IMR-90 (cell line): Measurements from ENCODE around the gene IGLL1. TPM values are rescaled to one million over a fixed set of nuclear protein-coding genes. Genes with fewer than 3 reads are reported as not detected.

Source experiments
- ATAC-seq: fragments of 200-7000 bp; cut with Tn5 transposase; 2 replicates; pipeline ENCODE4 v1.9.1; 2020; ENCODE audit warnings: low read depth, mild to moderate bottlenecking, moderate library complexity
- BruUV-seq: library from RNA; stranded (reverse); fragments of 400-500 nt; replicated peaks from 2 replicates; lab custom pipeline; 2021; lab: Mats Ljungman, UMichigan
- CTCF ChIA-PET: fragments of 300-600 bp; formaldehyde crosslinking; extraction: SDS; loops from one replicate; lab custom pipeline; 2021; ENCODE audit warnings: antibody characterized with exemption; lab: Yijun Ruan, JAX
- POLR2A ChIA-PET: fragments of 300-600 bp; sonication (Branson Sonifier 250); formaldehyde crosslinking; loops from one replicate; lab custom pipeline; 2022; ENCODE audit warnings: antibody characterized with exemption; ENCODE audit not compliant: unreplicated experiment; lab: Charles Lee
- DNase-seq: peaks from one replicate; pipeline ENCODE4 v3.0.0; 2013
- H2AFZ ChIP-seq: replicated peaks from 2 replicates; pipeline ENCODE3; 2013; ENCODE audit warnings: low read length, mild to moderate bottlenecking; ENCODE audit not compliant: poor library complexity
- H2AK5ac ChIP-seq: 2 replicates; pipeline ENCODE4 v1.6.1; 2013; ENCODE audit warnings: low read depth, low read length, inconsistent platforms
- H2AK9ac ChIP-seq: replicated peaks from 2 replicates; pipeline ENCODE3; 2013; ENCODE audit warnings: mild to moderate bottlenecking, low read depth, low read length, moderate library complexity; ENCODE audit not compliant: poor library complexity
- H2BK120ac ChIP-seq: 2 replicates; pipeline ENCODE4 v1.6.1; 2013; ENCODE audit warnings: low read depth, low read length, inconsistent platforms
- H2BK15ac ChIP-seq: 3 replicates; pipeline ENCODE4 v1.6.1; 2013; ENCODE audit warnings: low read depth, low read length, inconsistent platforms
- H2BK20ac ChIP-seq: 2 replicates; pipeline ENCODE4 v1.6.1; 2013; ENCODE audit warnings: low read depth, mild to moderate bottlenecking, inconsistent platforms, low read length, moderate library complexity
- H2BK5ac ChIP-seq: 2 replicates; pipeline ENCODE4 v1.6.1; 2013; ENCODE audit warnings: mild to moderate bottlenecking, low read depth, low read length, inconsistent platforms; ENCODE audit not compliant: poor library complexity, severe bottlenecking
- H3K14ac ChIP-seq: replicated peaks from 2 replicates; pipeline ENCODE4 v1.6.1; 2013; ENCODE audit warnings: low read depth, low read length, inconsistent platforms
- H3K18ac ChIP-seq: 2 replicates; pipeline ENCODE4 v1.6.1; 2013; ENCODE audit warnings: low read depth, low read length, control low read depth
- H3K23ac ChIP-seq: 2 replicates; pipeline ENCODE4 v1.6.1; 2013; ENCODE audit warnings: low read depth, low read length, inconsistent platforms
- H3K27ac ChIP-seq: 2 replicates; pipeline ENCODE4 v1.5.1; 2013; ENCODE audit warnings: mild to moderate bottlenecking, control low read depth, low read length; ENCODE audit not compliant: insufficient read depth
- H3K27me3 ChIP-seq: 2 replicates; pipeline ENCODE4 v1.6.1; 2013; ENCODE audit warnings: low read length; ENCODE audit not compliant: control insufficient read depth, insufficient read depth
- H3K36me3 ChIP-seq: 2 replicates; pipeline ENCODE4 v1.6.1; 2013; ENCODE audit warnings: low read length, mixed read lengths; ENCODE audit not compliant: control insufficient read depth, insufficient read depth
- H3K4ac ChIP-seq: 2 replicates; pipeline ENCODE4 v1.6.1; 2013; ENCODE audit warnings: low read depth, low read length, inconsistent platforms
- H3K4me1 ChIP-seq: 2 replicates; pipeline ENCODE4 v1.6.1; 2013; ENCODE audit warnings: low read length, mixed read lengths; ENCODE audit not compliant: control insufficient read depth, insufficient read depth
- H3K4me2 ChIP-seq: 2 replicates; pipeline ENCODE4 v1.6.1; 2013; ENCODE audit warnings: low read depth, mild to moderate bottlenecking, control low read depth, low read length, moderate library complexity
- H3K4me3 ChIP-seq: 2 replicates; pipeline ENCODE4 v1.5.1; 2013; ENCODE audit warnings: low read depth, mild to moderate bottlenecking, control low read depth, low read length, moderate library complexity; ENCODE audit not compliant: insufficient read depth
- H3K56ac ChIP-seq: 2 replicates; pipeline ENCODE4 v1.6.1; 2013; ENCODE audit warnings: low read length, inconsistent platforms; ENCODE audit not compliant: insufficient read depth; ENCODE audit errors: extremely low read depth
- H3K79me1 ChIP-seq, 2 experiments: 2 replicates each; pipeline ENCODE4 v1.6.1; 2013; ENCODE audit warnings: low read length in 2 of 2, inconsistent platforms in 1 of 2, low read depth in 1 of 2
- H3K9ac ChIP-seq: 2 replicates; pipeline ENCODE4 v1.6.1; 2013; ENCODE audit warnings: low read depth, low read length, control low read depth
- H3K9me1 ChIP-seq: 2 replicates; pipeline ENCODE4 v1.6.1; 2013; ENCODE audit warnings: low read length, inconsistent platforms; ENCODE audit not compliant: insufficient read depth
- H3K9me3 ChIP-seq: 2 replicates; pipeline ENCODE4 v1.6.1; 2013; ENCODE audit warnings: low read length; ENCODE audit not compliant: control insufficient read depth, insufficient read depth
- H4K20me1 ChIP-seq: 2 replicates; pipeline ENCODE4 v1.6.1; 2013; ENCODE audit warnings: low read length, inconsistent platforms; ENCODE audit not compliant: insufficient read depth
- H4K5ac ChIP-seq: 2 replicates; pipeline ENCODE4 v1.6.1; 2013; ENCODE audit warnings: mild to moderate bottlenecking, low read depth, low read length, control low read depth
- H4K8ac ChIP-seq, 2 experiments: 2 replicates each; pipeline ENCODE4 v1.6.1; 2013; ENCODE audit warnings: low read depth in 2 of 2, low read length in 2 of 2, control low read depth in 1 of 2, inconsistent platforms in 1 of 2
- H4K91ac ChIP-seq: 2 replicates; pipeline ENCODE4 v1.6.1; 2013; ENCODE audit warnings: low read depth, low read length, inconsistent platforms; ENCODE audit not compliant: insufficient read depth
- CEBPB ChIP-seq: IDR thresholded peaks from 2 replicates; pipeline ENCODE4 v1.6.1; 2012; ENCODE audit warnings: low read depth, low read length, improper control_type of control experiment
- CHD1 ChIP-seq: IDR thresholded peaks from 2 replicates; pipeline ENCODE4 v1.6.1; 2012; ENCODE audit warnings: low read depth, low read length, improper control_type of control experiment
- FOS ChIP-seq: fragments of 150-350 bp; IDR thresholded peaks from 2 replicates; pipeline ENCODE4 v1.6.1; 2016; ENCODE audit warnings: low read depth, low read length
- MAFK ChIP-seq: IDR thresholded peaks from 2 replicates; pipeline ENCODE4 v1.6.1; 2012; ENCODE audit warnings: low read depth, low read length, improper control_type of control experiment
- MAZ ChIP-seq: IDR thresholded peaks from 2 replicates; pipeline ENCODE4 v1.6.1; 2012; ENCODE audit warnings: low read depth, mild to moderate bottlenecking, low read length, improper control_type of control experiment, moderate library complexity, borderline replicate concordance
- MXI1 ChIP-seq: IDR thresholded peaks from 2 replicates; pipeline ENCODE4 v1.6.1; 2012; ENCODE audit warnings: low read depth, mild to moderate bottlenecking, low read length, moderate library complexity, borderline replicate concordance
- NFE2L2 ChIP-seq: fragments of 150-350 bp; IDR thresholded peaks from 2 replicates; pipeline ENCODE4 v1.6.1; 2016; ENCODE audit warnings: low read depth, mild to moderate bottlenecking, low read length
- POLR2A ChIP-seq: IDR thresholded peaks from 2 replicates; pipeline ENCODE4 v1.6.1; 2012; ENCODE audit warnings: mild to moderate bottlenecking, low read depth, low read length
- RAD21 ChIP-seq: IDR thresholded peaks from 2 replicates; pipeline ENCODE4 v1.6.1; 2012; ENCODE audit warnings: low read length, improper control_type of control experiment
- RCOR1 ChIP-seq: IDR thresholded peaks from 2 replicates; pipeline ENCODE4 v1.6.1; 2012; ENCODE audit warnings: mild to moderate bottlenecking, low read length, improper control_type of control experiment; ENCODE audit not compliant: insufficient replicate concordance
- RFX5 ChIP-seq: IDR thresholded peaks from 2 replicates; pipeline ENCODE4 v1.8.0; 2012; ENCODE audit warnings: low read depth, mild to moderate bottlenecking, low read length, moderate library complexity
- SMC3 ChIP-seq: fragments of 150-350 bp; IDR thresholded peaks from 2 replicates; pipeline ENCODE4 v1.6.1; 2016; ENCODE audit warnings: low read depth, mild to moderate bottlenecking, antibody characterized with exemption, low read length, moderate library complexity
- USF2 ChIP-seq: fragments of 150-350 bp; IDR thresholded peaks from 2 replicates; pipeline ENCODE4 v1.6.1; 2017; ENCODE audit warnings: mild to moderate bottlenecking, antibody characterized with exemption, low read length, low read depth
- WGBS, 2 experiments: methylation state at CpG; one replicate each; pipeline versions ENCODE4 v1.1.5 to v1.1.7; 2013; ENCODE audit warnings: missing lambda C conversion rate in 2 of 2; ENCODE audit not compliant: insufficient read length in 1 of 2; ENCODE audit errors: extremely low coverage in 2 of 2; 5-methylcytosine and 5-hydroxymethylcytosine counted together
- dilution Hi-C: fragments of 300-500 bp; cut with HindIII; formaldehyde crosslinking; loops from one replicate; pipeline ENCODE4 v1.14.3; 2018; ENCODE audit warnings: low sequenced_read_pairs; ENCODE audit not compliant: unreplicated experiment
- in situ Hi-C: fragments of 300-500 bp; cut with MboI; formaldehyde crosslinking; loops from 3 replicates; pipeline ENCODE4 v1.14.3; 2019; ENCODE audit warnings: low sequenced_read_pairs, inconsistent platforms, mixed read lengths
- intact Hi-C: fragments of 100-400 bp; cut with micrococcal nuclease; formaldehyde crosslinking; loops from 2 replicates; pipeline ENCODE4 v1.10.0; 2022
- polyA plus RNA-seq, 3 experiments: library from polyadenylated mRNA; depleted of rRNA; stranded (reverse); fragments of >200 nt; gene quantifications; 2 replicates each; pipeline ENCODE4 v1.2.3, GENCODE V29; 2012; ENCODE audit warnings: low replicate concordance in 1 of 3
- total RNA-seq: library from RNA; depleted of rRNA; stranded (reverse); fragments of >200 nt; gene quantifications from 2 replicates; pipeline ENCODE4 v1.2.3, GENCODE V29; 2012
- TF ChIP-seq, protein P1 (sequence below): conservative IDR thresholded peaks from 2 replicates; pipeline ENCODE4 v1.5.1; 2012; ENCODE audit warnings: mild to moderate bottlenecking, low read depth, low read length, improper control_type of control experiment
- TF ChIP-seq, protein P2 (sequence below): fragments of 150-350 bp; IDR thresholded peaks from 2 replicates; pipeline ENCODE4 v1.6.1; 2016; ENCODE audit warnings: low read depth, mild to moderate bottlenecking, low read length, moderate library complexity, borderline replicate concordance

IGLL1 gene
- total and polyA plus RNA-seq, 2 of the 4 experiments (the other 2 are of a cell fraction): not detected

GRCh38 chr22:23553924-23554870 lies 25.9 kb downstream of the IGLL1 start:
- WGBS, 2 experiments: 70% methylated on average over 4 of the region's 21 CpGs; no CpG with 5 or more reads in 1 of the 2 experiments
- Histone ChIP-seq H3K27ac (no peak overlapping the region), H4K8ac (no peak overlapping the region), H3K4me2 (no peak overlapping the region), H2BK15ac (no peak overlapping the region), H3K27me3 (peaks cover 6% of the 10 kb centered on the region; the same call in 1 of the 2 replicates), H4K5ac (no peak overlapping the region), H3K9ac (no peak overlapping the region), H3K18ac (no peak overlapping the region), H2BK120ac (no peak overlapping the region), H3K14ac (no peak overlapping the region), H3K4ac (no peak overlapping the region), H3K79me1 (no peaks in the 10 kb centered on the region), H3K9me3 (no peaks in the 10 kb centered on the region), H3K4me3 (no peak overlapping the region), H3K4me1 (no peaks in the 10 kb centered on the region), H2AK9ac (no peak overlapping the region), H3K36me3 (no peaks in the 10 kb centered on the region), H4K91ac (no peak overlapping the region), H4K20me1 (no peaks in the 10 kb centered on the region), H3K23ac (no peak overlapping the region), H3K9me1 (no peaks in the 10 kb centered on the region), H2BK5ac (no peak overlapping the region), H2BK20ac (no peak overlapping the region), H2AK5ac (no peak overlapping the region), H3K56ac (no peak overlapping the region), H2AFZ (no peak overlapping the region)
- POLR2A ChIA-PET: no interaction called here
- CTCF ChIA-PET: no interaction called here
- ATAC-seq: no peak
- no peak for DNase-seq
- dilution Hi-C loops (no loop called here), in situ Hi-C loops (no loop called here), intact Hi-C loops (no loop called here)
- BruUV-seq: no TSS peak
- no peak for TF ChIP-seq MXI1
- TF ChIP-seq SMC3: no peak
- TF ChIP-seq RCOR1: no peak
- no peak for TF ChIP-seq RAD21
- no peak for TF ChIP-seq USF2
- no peak for TF ChIP-seq FOS
- TF ChIP-seq CEBPB: no peak
- no peak for TF ChIP-seq NFE2L2
- TF ChIP-seq RFX5: no peak
- TF ChIP-seq, protein P1, sequence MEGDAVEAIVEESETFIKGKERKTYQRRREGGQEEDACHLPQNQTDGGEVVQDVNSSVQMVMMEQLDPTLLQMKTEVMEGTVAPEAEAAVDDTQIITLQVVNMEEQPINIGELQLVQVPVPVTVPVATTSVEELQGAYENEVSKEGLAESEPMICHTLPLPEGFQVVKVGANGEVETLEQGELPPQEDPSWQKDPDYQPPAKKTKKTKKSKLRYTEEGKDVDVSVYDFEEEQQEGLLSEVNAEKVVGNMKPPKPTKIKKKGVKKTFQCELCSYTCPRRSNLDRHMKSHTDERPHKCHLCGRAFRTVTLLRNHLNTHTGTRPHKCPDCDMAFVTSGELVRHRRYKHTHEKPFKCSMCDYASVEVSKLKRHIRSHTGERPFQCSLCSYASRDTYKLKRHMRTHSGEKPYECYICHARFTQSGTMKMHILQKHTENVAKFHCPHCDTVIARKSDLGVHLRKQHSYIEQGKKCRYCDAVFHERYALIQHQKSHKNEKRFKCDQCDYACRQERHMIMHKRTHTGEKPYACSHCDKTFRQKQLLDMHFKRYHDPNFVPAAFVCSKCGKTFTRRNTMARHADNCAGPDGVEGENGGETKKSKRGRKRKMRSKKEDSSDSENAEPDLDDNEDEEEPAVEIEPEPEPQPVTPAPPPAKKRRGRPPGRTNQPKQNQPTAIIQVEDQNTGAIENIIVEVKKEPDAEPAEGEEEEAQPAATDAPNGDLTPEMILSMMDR: no peak
- TF ChIP-seq CHD1: no peak
- TF ChIP-seq POLR2A: no peak
- TF ChIP-seq MAZ: no peak
- TF ChIP-seq, protein P2, sequence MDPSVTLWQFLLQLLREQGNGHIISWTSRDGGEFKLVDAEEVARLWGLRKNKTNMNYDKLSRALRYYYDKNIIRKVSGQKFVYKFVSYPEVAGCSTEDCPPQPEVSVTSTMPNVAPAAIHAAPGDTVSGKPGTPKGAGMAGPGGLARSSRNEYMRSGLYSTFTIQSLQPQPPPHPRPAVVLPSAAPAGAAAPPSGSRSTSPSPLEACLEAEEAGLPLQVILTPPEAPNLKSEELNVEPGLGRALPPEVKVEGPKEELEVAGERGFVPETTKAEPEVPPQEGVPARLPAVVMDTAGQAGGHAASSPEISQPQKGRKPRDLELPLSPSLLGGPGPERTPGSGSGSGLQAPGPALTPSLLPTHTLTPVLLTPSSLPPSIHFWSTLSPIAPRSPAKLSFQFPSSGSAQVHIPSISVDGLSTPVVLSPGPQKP: no peak
- TF ChIP-seq MAFK: no peak
